BJ (cell line): ENCODE measurements around the gene APBB2. TPM values are rescaled to one million over a fixed set of nuclear protein-coding genes. Genes with fewer than 3 reads are reported as not detected.

Experiments used
- CTCF ChIA-PET: fragments of 350-600 bp; formaldehyde crosslinking; extraction: SDS; loops from one replicate; lab custom pipeline; 2021; ENCODE audit warnings: antibody characterized with exemption, inconsistent platforms; lab: Yijun Ruan, JAX
- POLR2A ChIA-PET: fragments of 300-600 bp; sonication (Branson Sonifier 250); formaldehyde crosslinking; extraction: SDS; loops from one replicate; lab custom pipeline; 2021; ENCODE audit warnings: antibody characterized with exemption; lab: Charles Lee
- DNase-seq: peaks from one replicate; pipeline ENCODE4 v3.0.0-alpha.2; 2011; ENCODE audit warnings: low read depth
- H3K27me3 ChIP-seq: 2 replicates; pipeline ENCODE4 v1.6.0; 2011; ENCODE audit warnings: low read length; ENCODE audit not compliant: control insufficient read depth, insufficient read depth
- H3K36me3 ChIP-seq: 2 replicates; pipeline ENCODE4 v1.5.1; 2011; ENCODE audit warnings: low read length; ENCODE audit not compliant: control insufficient read depth, insufficient read depth
- H3K4me3 ChIP-seq: 2 replicates; pipeline ENCODE4 v1.5.1; 2011; ENCODE audit warnings: low read depth, mild to moderate bottlenecking, control low read depth, low read length
- CTCF ChIP-seq: IDR thresholded peaks from 2 replicates; pipeline ENCODE4 v1.5.1; 2011; ENCODE audit warnings: low read depth, mild to moderate bottlenecking, control low read depth, inconsistent platforms, low read length, moderate library complexity; ENCODE audit not compliant: insufficient read depth
- polyA plus RNA-seq: library from polyadenylated mRNA; depleted of rRNA; stranded (reverse); fragments of >200 nt; gene quantifications from 2 replicates; pipeline ENCODE4 v1.2.3, GENCODE V29; 2011

APBB2 gene
- polyA plus RNA-seq, 1 experiment, result 50.3 TPM

- H3K4me3 ChIP-seq, result no peak overlapping the region
These were observed 414.3 kb downstream of the APBB2 start for GRCh38 chr4:40800064-40800463.

GRCh38 chr4:40789771-40790170 lies 424.6 kb downstream of the APBB2 start:
- H3K36me3 ChIP-seq, result no peaks in the 10 kb centered on the region
- no peak for TF ChIP-seq CTCF
- DNase-seq, result no peak
- H3K27me3 ChIP-seq, result peaks cover 4% of the 10 kb centered on the region
- CTCF ChIA-PET, result no interaction called here
- POLR2A ChIA-PET, result no interaction called here
- H3K4me3 ChIP-seq, result no peak overlapping the region

More at GRCh38 chr4:40800064-40800463, 414.3 kb downstream of the APBB2 start:
- no peak for DNase-seq
- ChIA-PET CTCF (interaction anchor here (0.6 kb wide), 1 partner anchor 29 kb away, joined by 3 read pairs; no protein-coding TSS in a partner anchor), POLR2A (no interaction called here)
- Histone ChIP-seq H3K27me3 (peaks cover 1% of the 10 kb centered on the region; the same call in 1 of the 2 replicates), H3K36me3 (no peaks in the 10 kb centered on the region)
- TF ChIP-seq CTCF, result no peak

GRCh38 chr4:40789031-40789430 lies 425.3 kb downstream of the APBB2 start:
- no peak for TF ChIP-seq CTCF
- POLR2A ChIA-PET, result no interaction called here
- CTCF ChIA-PET, result interaction anchor here (0.6 kb wide), 1 partner anchor 112 kb away, joined by 4 read pairs; no protein-coding TSS in a partner anchor

GRCh38 chr4:40788331-40788730 lies 426.0 kb downstream of the APBB2 start:
- no peak for DNase-seq
- no peaks in the 10 kb centered on the region for H3K36me3 ChIP-seq
- no peak overlapping the region for H3K4me3 ChIP-seq
- H3K27me3 ChIP-seq, result peaks cover 5% of the 10 kb centered on the region
- ChIA-PET CTCF (no interaction called here), POLR2A (no interaction called here)
- no peak for TF ChIP-seq CTCF

More at GRCh38 chr4:40789031-40789430, 425.3 kb downstream of the APBB2 start:
- no peak for DNase-seq
- H3K4me3 ChIP-seq, result no peak overlapping the region
- no peaks in the 10 kb centered on the region for H3K36me3 ChIP-seq
- peaks cover 5% of the 10 kb centered on the region for H3K27me3 ChIP-seq

GRCh38 chr4:40785727-40786126 lies 428.6 kb downstream of the APBB2 start:
- ChIA-PET CTCF (no interaction called here), POLR2A (no interaction called here)
- DNase-seq, result no peak
- Histone ChIP-seq H3K36me3 (no peaks in the 10 kb centered on the region), H3K4me3 (no peak overlapping the region), H3K27me3 (peaks cover 5% of the 10 kb centered on the region)
- TF ChIP-seq CTCF, result no peak
